ENCODE measurements around the gene SEMA5A.

DNA sequence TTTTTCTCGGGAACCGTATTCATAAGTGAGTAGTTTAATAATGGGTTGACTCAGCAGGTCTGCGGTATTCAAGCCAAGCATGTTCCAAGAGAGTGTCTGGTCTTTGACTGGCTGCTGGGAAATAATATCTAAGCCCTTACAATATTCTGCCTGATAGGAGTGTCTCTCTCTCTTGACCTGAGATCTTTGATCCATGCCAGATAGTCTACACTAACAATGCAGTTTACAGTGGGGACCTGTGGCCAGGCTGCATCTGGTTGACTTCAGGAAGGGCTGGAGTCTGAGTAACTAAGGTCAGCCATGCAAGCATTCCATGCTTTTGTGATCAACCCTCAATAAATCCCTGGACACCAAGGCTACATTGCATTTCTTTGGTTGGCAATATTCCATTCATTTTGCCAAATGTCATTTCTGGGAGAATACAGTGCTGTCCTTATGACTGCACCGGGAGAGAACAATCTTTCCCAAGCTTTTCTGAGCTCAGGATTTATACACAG is 195.5 kb downstream of the SEMA5A start:
- TF ChIP-seq, protein P1, sequence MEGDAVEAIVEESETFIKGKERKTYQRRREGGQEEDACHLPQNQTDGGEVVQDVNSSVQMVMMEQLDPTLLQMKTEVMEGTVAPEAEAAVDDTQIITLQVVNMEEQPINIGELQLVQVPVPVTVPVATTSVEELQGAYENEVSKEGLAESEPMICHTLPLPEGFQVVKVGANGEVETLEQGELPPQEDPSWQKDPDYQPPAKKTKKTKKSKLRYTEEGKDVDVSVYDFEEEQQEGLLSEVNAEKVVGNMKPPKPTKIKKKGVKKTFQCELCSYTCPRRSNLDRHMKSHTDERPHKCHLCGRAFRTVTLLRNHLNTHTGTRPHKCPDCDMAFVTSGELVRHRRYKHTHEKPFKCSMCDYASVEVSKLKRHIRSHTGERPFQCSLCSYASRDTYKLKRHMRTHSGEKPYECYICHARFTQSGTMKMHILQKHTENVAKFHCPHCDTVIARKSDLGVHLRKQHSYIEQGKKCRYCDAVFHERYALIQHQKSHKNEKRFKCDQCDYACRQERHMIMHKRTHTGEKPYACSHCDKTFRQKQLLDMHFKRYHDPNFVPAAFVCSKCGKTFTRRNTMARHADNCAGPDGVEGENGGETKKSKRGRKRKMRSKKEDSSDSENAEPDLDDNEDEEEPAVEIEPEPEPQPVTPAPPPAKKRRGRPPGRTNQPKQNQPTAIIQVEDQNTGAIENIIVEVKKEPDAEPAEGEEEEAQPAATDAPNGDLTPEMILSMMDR (IDR thresholded peaks at IDR 0.05): no peak
- no peak for TF ChIP-seq POLR2A (IDR thresholded peaks at IDR 0.05)
